Loucy (cell line): ENCODE results near the gene GABRA6.

ENCODE experiments used
- EZH2phosphoT487 ChIP-seq: fragments of 200-600 bp; IDR thresholded peaks from 2 replicates; pipeline ENCODE4 v1.6.1; 2018; ENCODE audit warnings: antibody characterized with exemption, mild to moderate bottlenecking, moderate library complexity, borderline replicate concordance
- TF ChIP-seq, protein P1 (sequence below): fragments of 200-600 bp; sonication (generic); conservative IDR thresholded peaks from 2 replicates; pipeline ENCODE4 v1.5.1; 2014; ENCODE audit warnings: mild to moderate bottlenecking, antibody characterized with exemption, low read length

DNA sequence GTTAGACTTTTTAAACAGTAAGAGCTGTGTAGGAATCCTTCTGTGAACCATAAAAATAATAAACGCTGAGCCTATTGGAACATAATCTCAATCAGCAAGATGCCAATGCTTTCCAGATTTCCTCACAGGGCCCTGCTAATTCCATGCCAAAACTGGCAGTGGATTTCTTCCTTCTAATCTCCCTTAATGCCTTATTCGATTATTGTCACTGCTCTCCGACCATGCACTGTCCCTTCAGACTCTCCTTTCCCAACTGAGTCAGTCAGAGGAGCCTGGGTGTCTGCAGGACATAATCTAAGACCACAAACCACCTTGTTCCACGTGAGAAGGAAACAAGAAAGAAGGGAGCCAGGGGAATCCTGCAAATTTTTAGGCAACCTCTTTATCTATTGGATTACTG lies at the start of gene GABRA6:
- TF ChIP-seq, protein P1, sequence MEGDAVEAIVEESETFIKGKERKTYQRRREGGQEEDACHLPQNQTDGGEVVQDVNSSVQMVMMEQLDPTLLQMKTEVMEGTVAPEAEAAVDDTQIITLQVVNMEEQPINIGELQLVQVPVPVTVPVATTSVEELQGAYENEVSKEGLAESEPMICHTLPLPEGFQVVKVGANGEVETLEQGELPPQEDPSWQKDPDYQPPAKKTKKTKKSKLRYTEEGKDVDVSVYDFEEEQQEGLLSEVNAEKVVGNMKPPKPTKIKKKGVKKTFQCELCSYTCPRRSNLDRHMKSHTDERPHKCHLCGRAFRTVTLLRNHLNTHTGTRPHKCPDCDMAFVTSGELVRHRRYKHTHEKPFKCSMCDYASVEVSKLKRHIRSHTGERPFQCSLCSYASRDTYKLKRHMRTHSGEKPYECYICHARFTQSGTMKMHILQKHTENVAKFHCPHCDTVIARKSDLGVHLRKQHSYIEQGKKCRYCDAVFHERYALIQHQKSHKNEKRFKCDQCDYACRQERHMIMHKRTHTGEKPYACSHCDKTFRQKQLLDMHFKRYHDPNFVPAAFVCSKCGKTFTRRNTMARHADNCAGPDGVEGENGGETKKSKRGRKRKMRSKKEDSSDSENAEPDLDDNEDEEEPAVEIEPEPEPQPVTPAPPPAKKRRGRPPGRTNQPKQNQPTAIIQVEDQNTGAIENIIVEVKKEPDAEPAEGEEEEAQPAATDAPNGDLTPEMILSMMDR, result no peak
- TF ChIP-seq EZH2phosphoT487, result no peak
